SK-N-SH (cell line): ENCODE data around the gene KIF6. TPM values are rescaled to one million over a fixed set of nuclear protein-coding genes. Genes with fewer than 3 reads are reported as not detected.

ENCODE experiments used
- CTCF ChIA-PET: fragments of 300-600, 350-600 bp; formaldehyde crosslinking; extraction: SDS; loops from one replicate; lab custom pipeline; 2021; lab: Yijun Ruan, JAX
- POLR2A ChIA-PET: fragments of 350-600 bp; sonication (Branson Sonifier 250); formaldehyde crosslinking; extraction: SDS; loops from one replicate; lab custom pipeline; 2020; ENCODE audit warnings: antibody characterized with exemption, inconsistent platforms; lab: Yijun Ruan, JAX
- DNase-seq: peaks from one replicate; pipeline ENCODE4 v3.0.0; 2012
- H2AFZ ChIP-seq: fragments of 200-600 bp; sonication (generic); 2 replicates; pipeline ENCODE4 v1.8.1; 2016; ENCODE audit warnings: antibody characterized with exemption, mild to moderate bottlenecking, low read depth
- H3F3A ChIP-seq: fragments of 200-600 bp; sonication (generic); replicated peaks from 2 replicates; pipeline ENCODE3; 2016; ENCODE audit warnings: antibody characterized with exemption, mild to moderate bottlenecking; ENCODE audit not compliant: insufficient read depth
- H3K27ac ChIP-seq, 2 experiments: fragments of 200-500 bp in 1 of 2; fragments of 200-600 bp in 1 of 2; sonication (Bioruptor generic) in 1 of 2; sonication (generic), shearing (Covaris generic) in 1 of 2; 2 replicates each; pipeline versions ENCODE4 v1.5.1 to v1.6.1; 2014 to 2016; ENCODE audit warnings: low read depth in 2 of 2, inconsistent platforms in 1 of 2, low read length in 1 of 2, mild to moderate bottlenecking in 1 of 2, mixed read lengths in 1 of 2
- H3K27me3 ChIP-seq: fragments of 200-600 bp; sonication (generic), shearing (Covaris generic); 2 replicates; pipeline ENCODE4 v1.6.1; 2016; ENCODE audit warnings: mixed run types; ENCODE audit not compliant: insufficient read depth
- H3K36me3 ChIP-seq, 2 experiments: fragments of 200-500 bp in 1 of 2; fragments of 200-600 bp in 1 of 2; sonication (Bioruptor generic) in 1 of 2; sonication (generic) in 1 of 2; replicated peaks in 1 of 2; 2 replicates each; pipeline versions ENCODE3 to v1.5.1; 2014 to 2016; ENCODE audit warnings: low read length in 1 of 2, mild to moderate bottlenecking in 1 of 2; ENCODE audit not compliant: insufficient read depth in 2 of 2, control insufficient read depth in 1 of 2
- H3K4me1 ChIP-seq, 2 experiments: fragments of 200-500 bp in 1 of 2; fragments of 200-600 bp in 1 of 2; sonication (Bioruptor generic) in 1 of 2; sonication (generic), shearing (Covaris generic) in 1 of 2; 2 replicates each; pipeline versions ENCODE4 v1.5.1 to v1.6.1; 2014 to 2016; ENCODE audit warnings: low read depth in 1 of 2, low read length in 1 of 2, mixed run types in 1 of 2; ENCODE audit not compliant: insufficient read depth in 2 of 2, control insufficient read depth in 1 of 2
- H3K4me2 ChIP-seq: fragments of 200-600 bp; sonication (generic), shearing (Covaris generic); 2 replicates; pipeline ENCODE4 v1.6.1; 2017; ENCODE audit warnings: mixed run types
- H3K4me3 ChIP-seq, 2 experiments: fragments of 200-500 bp in 1 of 2; fragments of 200-600 bp in 1 of 2; sonication (Bioruptor generic) in 1 of 2; sonication (generic), shearing (Covaris generic) in 1 of 2; 2 replicates each; pipeline versions ENCODE4 v1.5.1 to v1.8.1; 2014 to 2016; ENCODE audit warnings: low read depth in 2 of 2, inconsistent platforms in 1 of 2, low read length in 1 of 2, mild to moderate bottlenecking in 1 of 2, mixed read lengths in 1 of 2, moderate library complexity in 1 of 2
- H3K79me2 ChIP-seq: fragments of 200-600 bp; sonication (generic); 2 replicates; pipeline ENCODE4 v1.8.1; 2017; ENCODE audit warnings: mild to moderate bottlenecking; ENCODE audit not compliant: insufficient read depth
- H3K9ac ChIP-seq: fragments of 200-600 bp; sonication (generic); 2 replicates; pipeline ENCODE4 v1.6.1; 2017; ENCODE audit warnings: mixed run types
- H3K9me2 ChIP-seq: fragments of 200-600 bp; sonication (generic); 2 replicates; pipeline ENCODE4 v1.6.1; 2017; ENCODE audit warnings: mixed run types
- H3K9me3 ChIP-seq: fragments of 200-600 bp; sonication (generic); 2 replicates; pipeline ENCODE4 v1.6.1; 2017; ENCODE audit warnings: mixed run types, mild to moderate bottlenecking, moderate library complexity
- H4K20me1 ChIP-seq: fragments of 200-600 bp; sonication (generic); 2 replicates; pipeline ENCODE4 v1.6.1; 2017; ENCODE audit warnings: mild to moderate bottlenecking, mixed run types; ENCODE audit not compliant: insufficient read depth
- CHD2 ChIP-seq: fragments of 150-350 bp; IDR thresholded peaks from 2 replicates; pipeline ENCODE4 v1.6.1; 2018; ENCODE audit warnings: low read length; ENCODE audit not compliant: partially characterized antibody
- ELF1 ChIP-seq: IDR thresholded peaks from 2 replicates; pipeline ENCODE4 v1.4.0; 2012
- EP300 ChIP-seq, 2 experiments: IDR thresholded peaks; 2 replicates each; pipeline versions ENCODE4 v1.4.0 to v1.6.1; 2012; ENCODE audit warnings: borderline replicate concordance in 1 of 2, low read depth in 1 of 2, low read length in 1 of 2
- EZH2phosphoT487 ChIP-seq: fragments of 200-600 bp; sonication (generic); IDR thresholded peaks from 2 replicates; pipeline ENCODE4 v1.6.1; 2017; ENCODE audit warnings: low read depth, mixed run types, mild to moderate bottlenecking, antibody characterized with exemption, moderate library complexity, borderline replicate concordance
- FOSL2 ChIP-seq: IDR thresholded peaks from 2 replicates; pipeline ENCODE4 v1.4.0; 2012; ENCODE audit warnings: low read depth, mild to moderate bottlenecking, moderate library complexity, borderline replicate concordance
- FOXJ3 ChIP-seq: sonication (generic); formaldehyde crosslinking; IDR thresholded peaks from 2 replicates; pipeline ENCODE4 v1.5.1; 2020; ENCODE audit warnings: mild to moderate bottlenecking, missing genetic modification reagents
- GABPA ChIP-seq: IDR thresholded peaks from 2 replicates; pipeline ENCODE4 v1.4.0; 2012; ENCODE audit warnings: low read depth, mild to moderate bottlenecking
- GATA2 ChIP-seq: sonication (generic); formaldehyde crosslinking; IDR thresholded peaks from 2 replicates; pipeline ENCODE4 v1.5.0; 2020; ENCODE audit warnings: mild to moderate bottlenecking, missing genetic modification reagents
- IRF3 ChIP-seq: fragments of 150-350 bp; IDR thresholded peaks from 2 replicates; pipeline ENCODE4 v1.6.1; 2016; ENCODE audit warnings: mild to moderate bottlenecking, low read depth, low read length
- JUND ChIP-seq: IDR thresholded peaks from 2 replicates; pipeline ENCODE4 v1.4.0; 2012
- MEF2A ChIP-seq: IDR thresholded peaks from 2 replicates; pipeline ENCODE4 v1.4.0; 2012; ENCODE audit warnings: low read depth, borderline replicate concordance
- NFIC ChIP-seq: IDR thresholded peaks from 2 replicates; pipeline ENCODE4 v1.4.0; 2012; ENCODE audit warnings: borderline replicate concordance
- NRF1 ChIP-seq: IDR thresholded peaks from 2 replicates; pipeline ENCODE4 v1.6.1; 2012; ENCODE audit warnings: low read depth, mild to moderate bottlenecking, low read length
- RAD21 ChIP-seq: IDR thresholded peaks from 2 replicates; pipeline ENCODE4 v1.6.1; 2012; ENCODE audit warnings: mild to moderate bottlenecking, low read length
- RCOR1 ChIP-seq: fragments of 150-350 bp; IDR thresholded peaks from 2 replicates; pipeline ENCODE4 v1.6.1; 2017; ENCODE audit warnings: antibody characterized with exemption, low read length
- RFX5 ChIP-seq: IDR thresholded peaks from 2 replicates; pipeline ENCODE4 v1.6.1; 2012; ENCODE audit warnings: mild to moderate bottlenecking, improper control_type of control experiment, low read length
- RXRA ChIP-seq: IDR thresholded peaks from 2 replicates; pipeline ENCODE4 v1.4.0; 2012; ENCODE audit warnings: low read depth, mild to moderate bottlenecking, borderline replicate concordance
- SIN3A ChIP-seq: IDR thresholded peaks from 2 replicates; pipeline ENCODE4 v1.6.1; 2012; ENCODE audit warnings: low read depth, mild to moderate bottlenecking, low read length, moderate library complexity, borderline replicate concordance
- TCF12 ChIP-seq: IDR thresholded peaks from 2 replicates; pipeline ENCODE4 v1.4.0; 2012
- TEAD4 ChIP-seq: IDR thresholded peaks from 2 replicates; pipeline ENCODE4 v1.4.0; 2012; ENCODE audit warnings: mild to moderate bottlenecking, borderline replicate concordance; ENCODE audit not compliant: insufficient read depth
- USF1 ChIP-seq: IDR thresholded peaks from 2 replicates; pipeline ENCODE4 v1.4.0; 2012; ENCODE audit warnings: low read depth, borderline replicate concordance
- USF2 ChIP-seq: fragments of 150-350 bp; IDR thresholded peaks from 2 replicates; pipeline ENCODE4 v1.6.1; 2017; ENCODE audit warnings: antibody characterized with exemption, low read length, low read depth, borderline replicate concordance
- WGBS: methylation state at CpG from one replicate; pipeline ENCODE4 v1.1.6; 2017; ENCODE audit warnings: low lambda C conversion rate; 5-methylcytosine and 5-hydroxymethylcytosine counted together
- polyA plus RNA-seq, 3 experiments: library from polyadenylated mRNA; depleted of rRNA; stranded (reverse); fragments of >200 nt; gene quantifications; 2 replicates each; pipeline ENCODE4 v1.2.3, GENCODE V29; 2012
- TF ChIP-seq, protein P1 (sequence below): IDR thresholded peaks from 2 replicates; pipeline ENCODE4 v1.4.0; 2012; ENCODE audit warnings: low read depth, borderline replicate concordance

The KIF6 gene
- polyA plus RNA-seq, 1 of the 3 experiments (the other 2 are of a cell fraction): 0.13 TPM

DNA sequence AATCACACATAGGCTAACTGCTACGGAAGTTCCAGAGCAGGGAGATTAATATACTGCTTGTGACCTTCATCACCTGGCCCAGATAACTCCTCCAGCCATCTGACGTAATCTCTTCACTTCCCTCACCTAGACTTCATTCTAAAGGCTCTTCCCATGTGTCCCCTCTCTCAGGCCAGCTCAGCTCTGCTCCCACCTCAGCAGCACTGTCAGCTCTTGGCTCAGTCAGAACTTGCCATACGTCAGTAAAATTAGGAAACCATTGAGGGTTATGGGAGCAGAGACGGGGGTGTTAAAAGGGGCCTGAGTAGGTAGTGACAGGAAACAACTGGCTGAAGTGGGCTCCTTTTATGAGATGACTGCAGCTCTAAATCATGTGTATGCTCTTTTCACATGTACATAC, 101.5 kb downstream of the KIF6 start:
- Histone ChIP-seq H3K79me2 (no peaks in the 10 kb centered on the region), H2AFZ (no peak overlapping the region), H3K9me2 (no peaks in the 10 kb centered on the region), H3K4me2 (no peak overlapping the region), H4K20me1 (no peaks in the 10 kb centered on the region), H3F3A (no peaks in the 10 kb centered on the region), H3K4me3 (no peak overlapping the region), H3K4me1 (no peaks in the 10 kb centered on the region), H3K27me3 (no peaks in the 10 kb centered on the region), H3K9ac (no peak overlapping the region), H3K9me3 (no peaks in the 10 kb centered on the region), H3K36me3 (no peaks in the 10 kb centered on the region), H3K27ac (no peak overlapping the region)
- ChIA-PET POLR2A (no interaction called here), CTCF (no interaction called here)
- 45% methylated on average over 4 of the region's 4 CpGs for WGBS
- no peak for DNase-seq
- no peak for TF ChIP-seq GATA2 (CRISPR knock-in tag)
- TF ChIP-seq, protein P1, sequence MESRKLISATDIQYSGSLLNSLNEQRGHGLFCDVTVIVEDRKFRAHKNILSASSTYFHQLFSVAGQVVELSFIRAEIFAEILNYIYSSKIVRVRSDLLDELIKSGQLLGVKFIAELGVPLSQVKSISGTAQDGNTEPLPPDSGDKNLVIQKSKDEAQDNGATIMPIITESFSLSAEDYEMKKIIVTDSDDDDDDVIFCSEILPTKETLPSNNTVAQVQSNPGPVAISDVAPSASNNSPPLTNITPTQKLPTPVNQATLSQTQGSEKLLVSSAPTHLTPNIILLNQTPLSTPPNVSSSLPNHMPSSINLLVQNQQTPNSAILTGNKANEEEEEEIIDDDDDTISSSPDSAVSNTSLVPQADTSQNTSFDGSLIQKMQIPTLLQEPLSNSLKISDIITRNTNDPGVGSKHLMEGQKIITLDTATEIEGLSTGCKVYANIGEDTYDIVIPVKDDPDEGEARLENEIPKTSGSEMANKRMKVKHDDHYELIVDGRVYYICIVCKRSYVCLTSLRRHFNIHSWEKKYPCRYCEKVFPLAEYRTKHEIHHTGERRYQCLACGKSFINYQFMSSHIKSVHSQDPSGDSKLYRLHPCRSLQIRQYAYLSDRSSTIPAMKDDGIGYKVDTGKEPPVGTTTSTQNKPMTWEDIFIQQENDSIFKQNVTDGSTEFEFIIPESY: no peak
- no peak for TF ChIP-seq TEAD4
- TF ChIP-seq ELF1: no peak
- no peak for TF ChIP-seq FOXJ3
- TF ChIP-seq NRF1: no peak
- TF ChIP-seq TCF12: no peak
- no peak for TF ChIP-seq GABPA
- TF ChIP-seq MEF2A: no peak
- TF ChIP-seq RCOR1: no peak
- no peak for TF ChIP-seq SIN3A
- TF ChIP-seq RXRA: no peak
- no peak for TF ChIP-seq JUND
- no peak for TF ChIP-seq RFX5
- TF ChIP-seq EZH2phosphoT487: no peak

GRCh38 chr6:39617520-39617919, 107.7 kb downstream of the KIF6 start:
- no peaks in the 10 kb centered on the region for H4K20me1 ChIP-seq
- no peaks in the 10 kb centered on the region for H3K9me2 ChIP-seq
- H3K4me3 ChIP-seq: no peak overlapping the region
- H3K9me3 ChIP-seq: no peaks in the 10 kb centered on the region
- no peak overlapping the region for H3K9ac ChIP-seq
- H2AFZ ChIP-seq: no peak overlapping the region
- H3F3A ChIP-seq: no peaks in the 10 kb centered on the region
- H3K36me3 ChIP-seq: no peaks in the 10 kb centered on the region
- H3K79me2 ChIP-seq: no peaks in the 10 kb centered on the region
- no peak for DNase-seq
- H3K4me1 ChIP-seq: peaks cover 0 to 2% of the 10 kb centered on the region in 2 experiments; a peak in 2 of 4 replicates
- ChIA-PET POLR2A (no interaction called here), CTCF (no interaction called here)
- 51% methylated on average over 3 of the region's 3 CpGs for WGBS
- H3K4me2 ChIP-seq: no peak overlapping the region
- H3K27me3 ChIP-seq: no peaks in the 10 kb centered on the region
- no peak overlapping the region for H3K27ac ChIP-seq
- TF ChIP-seq NFIC: no peak
- no peak for TF ChIP-seq TCF12
- no peak for TF ChIP-seq RFX5
- TF ChIP-seq RAD21: no peak
- TF ChIP-seq FOXJ3: no peak
- TF ChIP-seq IRF3: no peak
- TF ChIP-seq CHD2: no peak
- no peak for TF ChIP-seq EP300 (IDR thresholded peaks at IDR 0.05; ENCODE audit: borderline replicate concordance in 1 of 2, low read depth in 1 of 2, low read length in 1 of 2)
- TF ChIP-seq, protein P1: no peak
- TF ChIP-seq USF1: no peak
- no peak for TF ChIP-seq RXRA
- no peak for TF ChIP-seq FOSL2
- TF ChIP-seq MEF2A: no peak
- no peak for TF ChIP-seq USF2
- no peak for TF ChIP-seq GABPA
